SK-N-SH (cell line): ENCODE results near the gene H6PD.

Experiments
- CTCF ChIP-seq: fragments of 200-600 bp; sonication (generic); IDR thresholded peaks from 2 replicates; pipeline ENCODE4 v1.6.1; 2017; ENCODE audit warnings: antibody characterized with exemption, mild to moderate bottlenecking, moderate library complexity
- IRF3 ChIP-seq: fragments of 150-350 bp; IDR thresholded peaks from 2 replicates; pipeline ENCODE4 v1.6.1; 2016; ENCODE audit warnings: mild to moderate bottlenecking, low read depth, low read length
- MAX ChIP-seq: IDR thresholded peaks from 2 replicates; pipeline ENCODE4 v1.4.0; 2012; ENCODE audit warnings: low read depth
- NRF1 ChIP-seq: IDR thresholded peaks from 2 replicates; pipeline ENCODE4 v1.6.1; 2012; ENCODE audit warnings: low read depth, mild to moderate bottlenecking, low read length
- SMC3 ChIP-seq: IDR thresholded peaks from 2 replicates; pipeline ENCODE4 v1.6.1; 2012; ENCODE audit warnings: low read depth, low read length, improper control_type of control experiment
- TEAD4 ChIP-seq: IDR thresholded peaks from 2 replicates; pipeline ENCODE4 v1.4.0; 2012; ENCODE audit warnings: mild to moderate bottlenecking, borderline replicate concordance; ENCODE audit not compliant: insufficient read depth

GRCh38 chr1:9317072-9317471, 82.5 kb downstream of the H6PD start:
- TF ChIP-seq TEAD4 (no peak), CTCF (no peak), SMC3 (no peak), MAX (no peak), NRF1 (no peak), IRF3 (no peak)
